ENCODE data around the gene UVSSA.

The UVSSA gene

DNA sequence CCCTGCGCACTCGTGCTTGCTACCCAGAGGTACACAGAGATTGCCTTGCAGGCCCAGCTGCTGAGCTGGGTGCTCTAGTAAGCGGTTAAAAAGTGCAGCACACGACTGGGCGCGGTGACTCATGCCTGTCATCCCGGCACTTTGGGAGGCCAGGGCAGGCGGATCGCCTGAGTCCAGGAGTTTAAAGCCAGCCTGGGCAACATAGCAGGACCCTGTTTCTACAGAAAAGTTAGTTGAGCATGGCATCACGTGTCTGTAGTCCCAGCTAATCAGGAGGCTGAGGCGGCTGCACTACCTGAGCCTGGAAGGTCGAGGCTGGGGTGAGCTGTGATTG, 5.5 kb downstream of the UVSSA start:
- Histone ChIP-seq H3K4me1 (ENCODE audit: low read depth, poor library complexity, severe bottlenecking) (no peaks in the 10 kb centered on the region), H3K4me2 (no peak overlapping the region), H4K20me1 (ENCODE audit: insufficient read depth) (no peaks in the 10 kb centered on the region), H3K9ac (no peak overlapping the region), H3K27me3 (ENCODE audit: insufficient read depth, low read depth) (no peaks in the 10 kb centered on the region), H2AFZ (ENCODE audit: low read depth) (no peak overlapping the region), H3K27ac (no peak overlapping the region), H3K36me3 (ENCODE audit: insufficient read depth) (no peaks in the 10 kb centered on the region), H3K4me3 (IDR thresholded peaks at IDR 0.05; ENCODE audit: insufficient read depth, low read depth, low read length) (no peak overlapping the region), H3K79me2 (ENCODE audit: insufficient read depth, low read depth) (no peaks in the 10 kb centered on the region)
- TF ChIP-seq, protein P1, sequence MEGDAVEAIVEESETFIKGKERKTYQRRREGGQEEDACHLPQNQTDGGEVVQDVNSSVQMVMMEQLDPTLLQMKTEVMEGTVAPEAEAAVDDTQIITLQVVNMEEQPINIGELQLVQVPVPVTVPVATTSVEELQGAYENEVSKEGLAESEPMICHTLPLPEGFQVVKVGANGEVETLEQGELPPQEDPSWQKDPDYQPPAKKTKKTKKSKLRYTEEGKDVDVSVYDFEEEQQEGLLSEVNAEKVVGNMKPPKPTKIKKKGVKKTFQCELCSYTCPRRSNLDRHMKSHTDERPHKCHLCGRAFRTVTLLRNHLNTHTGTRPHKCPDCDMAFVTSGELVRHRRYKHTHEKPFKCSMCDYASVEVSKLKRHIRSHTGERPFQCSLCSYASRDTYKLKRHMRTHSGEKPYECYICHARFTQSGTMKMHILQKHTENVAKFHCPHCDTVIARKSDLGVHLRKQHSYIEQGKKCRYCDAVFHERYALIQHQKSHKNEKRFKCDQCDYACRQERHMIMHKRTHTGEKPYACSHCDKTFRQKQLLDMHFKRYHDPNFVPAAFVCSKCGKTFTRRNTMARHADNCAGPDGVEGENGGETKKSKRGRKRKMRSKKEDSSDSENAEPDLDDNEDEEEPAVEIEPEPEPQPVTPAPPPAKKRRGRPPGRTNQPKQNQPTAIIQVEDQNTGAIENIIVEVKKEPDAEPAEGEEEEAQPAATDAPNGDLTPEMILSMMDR (conservative IDR thresholded peaks at IDR 0.05; ENCODE audit: low read depth, low read length), result no peak

GRCh38 chr4:1353186-1354055, 6.4 kb downstream of the UVSSA start:
- H3K27ac ChIP-seq, result no peak overlapping the region
- TF ChIP-seq, protein P1 (conservative IDR thresholded peaks at IDR 0.05; ENCODE audit: low read depth, low read length), result no peak
- H3K79me2 ChIP-seq (ENCODE audit: insufficient read depth, low read depth), result no peaks in the 10 kb centered on the region
- H2AFZ ChIP-seq (ENCODE audit: low read depth), result no peak overlapping the region
- no peak overlapping the region for H3K9ac ChIP-seq
- no peaks in the 10 kb centered on the region for H3K27me3 ChIP-seq (ENCODE audit: insufficient read depth, low read depth)
- H3K4me2 ChIP-seq, result no peak overlapping the region
- no peaks in the 10 kb centered on the region for H3K36me3 ChIP-seq (ENCODE audit: insufficient read depth)
- H3K4me1 ChIP-seq (ENCODE audit: low read depth, poor library complexity, severe bottlenecking), result no peaks in the 10 kb centered on the region
- H3K4me3 ChIP-seq (IDR thresholded peaks at IDR 0.05; ENCODE audit: insufficient read depth, low read depth, low read length), result no peak overlapping the region
- H4K20me1 ChIP-seq (ENCODE audit: insufficient read depth), result no peaks in the 10 kb centered on the region

GRCh38 chr4:1354136-1354982, 7.4 kb downstream of the UVSSA start:
- no peaks in the 10 kb centered on the region for H3K79me2 ChIP-seq (ENCODE audit: insufficient read depth, low read depth)
- H3K4me2 ChIP-seq, result no peak overlapping the region
- H3K4me3 ChIP-seq (IDR thresholded peaks at IDR 0.05; ENCODE audit: insufficient read depth, low read depth, low read length), result no peak overlapping the region
- H4K20me1 ChIP-seq (ENCODE audit: insufficient read depth), result no peaks in the 10 kb centered on the region
- no peak overlapping the region for H3K27ac ChIP-seq
- no peaks in the 10 kb centered on the region for H3K27me3 ChIP-seq (ENCODE audit: insufficient read depth, low read depth)
- no peak overlapping the region for H2AFZ ChIP-seq (ENCODE audit: low read depth)
- TF ChIP-seq, protein P1 (conservative IDR thresholded peaks at IDR 0.05; ENCODE audit: low read depth, low read length), result no peak
- H3K4me1 ChIP-seq (ENCODE audit: low read depth, poor library complexity, severe bottlenecking), result no peaks in the 10 kb centered on the region
- H3K36me3 ChIP-seq (ENCODE audit: insufficient read depth), result no peaks in the 10 kb centered on the region
- no peak overlapping the region for H3K9ac ChIP-seq

- no peaks in the 10 kb centered on the region for H3K36me3 ChIP-seq (ENCODE audit: insufficient read depth)
- no peaks in the 10 kb centered on the region for H3K79me2 ChIP-seq (ENCODE audit: insufficient read depth, low read depth)
- no peak overlapping the region for H3K27ac ChIP-seq
- no peak overlapping the region for H3K4me2 ChIP-seq
- H3K4me3 ChIP-seq (IDR thresholded peaks at IDR 0.05; ENCODE audit: insufficient read depth, low read depth, low read length), result no peak overlapping the region
- TF ChIP-seq, protein P1 (conservative IDR thresholded peaks at IDR 0.05; ENCODE audit: low read depth, low read length), result no peak
- no peaks in the 10 kb centered on the region for H3K4me1 ChIP-seq (ENCODE audit: low read depth, poor library complexity, severe bottlenecking)
- no peaks in the 10 kb centered on the region for H3K27me3 ChIP-seq (ENCODE audit: insufficient read depth, low read depth)
- no peak overlapping the region for H2AFZ ChIP-seq (ENCODE audit: low read depth)
- H4K20me1 ChIP-seq (ENCODE audit: insufficient read depth), result no peaks in the 10 kb centered on the region
- no peak overlapping the region for H3K9ac ChIP-seq
Observed at GRCh38 chr4:1354983-1355275, 7.9 kb downstream of the UVSSA start.

All from KMS-11 (cell line).